Umbilical cord (tissue), 2 donors: ENCODE measurements around the gene FASLG. TPM values are rescaled to one million over a fixed set of nuclear protein-coding genes. Genes with fewer than 3 reads are reported as not detected.
"Not testable (repeated sequence)": the region's sequence is repeated elsewhere in the genome, so short reads cannot be mapped to it uniquely, and the experiment has no call there.

Experiments
- DNase-seq: peaks from one replicate; pipeline ENCODE4 v3.0.0-alpha.2; 2015; ENCODE audit warnings: low spot score
- total RNA-seq: library from RNA; depleted of rRNA; stranded (reverse); fragments of >200 nt; gene quantifications from one replicate; pipeline ENCODE4 v1.2.3, GENCODE V29; 2014; ENCODE audit warnings: low replicate concordance; ENCODE audit not compliant: insufficient read depth

The FASLG gene, protein sequence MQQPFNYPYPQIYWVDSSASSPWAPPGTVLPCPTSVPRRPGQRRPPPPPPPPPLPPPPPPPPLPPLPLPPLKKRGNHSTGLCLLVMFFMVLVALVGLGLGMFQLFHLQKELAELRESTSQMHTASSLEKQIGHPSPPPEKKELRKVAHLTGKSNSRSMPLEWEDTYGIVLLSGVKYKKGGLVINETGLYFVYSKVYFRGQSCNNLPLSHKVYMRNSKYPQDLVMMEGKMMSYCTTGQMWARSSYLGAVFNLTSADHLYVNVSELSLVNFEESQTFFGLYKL
- 1.4 TPM for total RNA-seq

DNA sequence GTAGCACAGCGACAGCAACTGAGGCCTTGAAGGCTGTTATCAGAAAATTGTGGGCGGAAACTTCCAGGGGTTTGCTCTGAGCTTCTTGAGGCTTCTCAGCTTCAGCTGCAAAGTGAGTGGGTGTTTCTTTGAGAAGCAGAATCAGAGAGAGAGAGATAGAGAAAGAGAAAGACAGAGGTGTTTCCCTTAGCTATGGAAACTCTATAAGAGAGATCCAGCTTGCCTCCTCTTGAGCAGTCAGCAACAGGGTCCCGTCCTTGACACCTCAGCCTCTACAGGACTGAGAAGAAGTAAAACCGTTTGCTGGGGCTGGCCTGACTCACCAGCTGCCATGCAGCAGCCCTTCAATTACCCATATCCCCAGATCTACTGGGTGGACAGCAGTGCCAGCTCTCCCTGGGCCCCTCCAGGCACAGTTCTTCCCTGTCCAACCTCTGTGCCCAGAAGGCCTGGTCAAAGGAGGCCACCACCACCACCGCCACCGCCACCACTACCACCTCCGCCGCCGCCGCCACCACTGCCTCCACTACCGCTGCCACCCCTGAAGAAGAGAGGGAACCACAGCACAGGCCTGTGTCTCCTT, at the start of gene FASLG:
TSS of gene FASLG (plus strand) at position 233 of the 583 bp plus-strand sequence. CDS start at position 332, 99 bp downstream.
- DNase-seq = no peak

DNA sequence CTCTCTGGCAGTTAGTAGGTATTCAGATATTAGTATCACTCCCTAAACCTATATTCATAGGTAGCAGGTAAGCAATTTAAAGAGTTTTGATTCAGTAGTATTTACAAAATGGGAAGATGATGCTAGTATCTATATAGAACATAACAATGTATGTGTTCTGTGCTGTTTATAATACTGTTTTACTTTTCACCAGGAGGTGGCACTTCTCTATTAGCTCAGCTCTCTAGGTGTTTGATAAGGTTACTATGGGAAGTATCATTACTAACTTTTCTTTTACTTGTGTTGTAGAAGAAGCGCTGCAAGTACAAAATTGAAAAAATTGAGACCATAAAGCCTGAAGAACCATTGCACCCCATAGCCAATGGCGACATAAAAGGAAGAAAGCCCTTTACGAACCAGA, 49.4 kb upstream of the FASLG start:
- DNase-seq = no peak

DNA sequence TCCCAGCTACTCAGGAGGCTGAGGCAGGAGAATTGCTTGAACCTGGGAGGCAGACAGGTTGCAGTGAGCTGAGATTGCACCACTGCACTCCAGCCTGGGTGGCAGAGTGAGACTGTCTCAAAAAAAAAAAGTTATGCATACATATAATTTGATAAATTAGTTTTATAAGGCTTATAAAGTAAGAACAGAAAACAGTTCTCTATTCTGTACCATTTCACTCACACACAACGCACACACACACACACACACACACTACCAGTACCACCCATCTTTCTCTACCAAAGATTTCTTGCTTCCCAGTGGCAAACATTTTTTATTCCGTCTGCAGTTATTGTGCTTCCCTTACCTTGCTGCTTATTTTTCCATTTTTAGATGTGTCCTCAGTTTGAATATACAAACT, 46.4 kb upstream of the FASLG start:
- no peak for DNase-seq

DNA sequence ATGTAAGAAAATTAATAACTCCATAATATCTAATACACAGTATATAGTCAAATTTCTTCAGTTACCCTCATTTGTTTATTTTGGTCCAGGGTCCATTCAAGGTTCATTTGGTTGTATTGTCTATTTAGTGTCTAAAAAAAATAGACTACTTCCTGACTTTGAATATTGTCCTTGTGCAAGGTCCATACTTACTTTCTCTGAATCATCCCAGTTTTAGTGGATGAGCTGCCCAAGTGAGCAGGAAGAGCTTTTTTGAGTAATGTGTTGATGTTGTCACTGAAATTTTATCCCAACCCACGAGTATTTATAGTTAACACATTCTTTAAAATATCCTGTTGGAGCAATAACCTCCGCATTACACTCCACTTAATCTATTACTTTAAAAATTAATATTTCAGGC, 45.6 kb upstream of the FASLG start:
- no peak for DNase-seq

DNA sequence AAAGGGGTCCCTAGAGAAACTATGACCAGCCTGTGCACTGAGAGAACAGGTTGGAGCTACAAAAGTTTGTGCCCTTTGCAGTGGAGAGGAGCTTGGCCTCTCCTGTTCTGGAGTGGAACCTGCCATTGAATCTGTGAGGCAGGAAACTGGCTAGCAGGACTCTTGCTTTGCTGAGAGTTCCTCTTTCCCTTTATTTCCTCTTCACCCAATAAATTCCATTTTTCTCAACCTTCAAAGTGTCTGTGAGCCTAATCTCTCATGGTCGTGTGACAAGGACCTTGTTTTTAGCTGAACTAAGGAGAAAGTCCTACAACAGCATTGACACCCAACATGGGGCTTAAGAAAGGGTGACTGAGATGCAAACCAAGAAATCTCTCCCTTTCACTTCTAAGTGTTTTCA, 42.7 kb upstream of the FASLG start:
- DNase-seq = no peak

DNA sequence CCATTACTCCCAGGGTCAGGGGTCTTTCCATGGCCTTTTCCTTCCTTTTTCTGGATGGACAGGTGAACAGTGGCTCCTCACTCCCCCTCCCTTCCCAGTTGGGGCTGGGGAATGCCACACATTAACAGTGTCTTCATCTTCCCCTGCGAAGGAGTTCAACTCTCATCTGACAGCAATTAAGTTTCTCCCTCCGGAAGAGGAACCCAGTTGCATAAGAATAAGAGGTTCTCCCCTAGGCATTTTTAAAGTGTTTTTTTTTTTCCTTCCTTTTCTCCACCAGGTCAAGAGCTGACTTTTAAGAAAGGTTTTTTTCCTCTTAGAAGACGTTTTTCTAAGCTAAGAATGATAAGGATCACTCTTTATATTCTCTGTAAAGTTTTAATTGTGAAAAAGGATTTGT, 42.3 kb upstream of the FASLG start:
- DNase-seq = no peak

DNA sequence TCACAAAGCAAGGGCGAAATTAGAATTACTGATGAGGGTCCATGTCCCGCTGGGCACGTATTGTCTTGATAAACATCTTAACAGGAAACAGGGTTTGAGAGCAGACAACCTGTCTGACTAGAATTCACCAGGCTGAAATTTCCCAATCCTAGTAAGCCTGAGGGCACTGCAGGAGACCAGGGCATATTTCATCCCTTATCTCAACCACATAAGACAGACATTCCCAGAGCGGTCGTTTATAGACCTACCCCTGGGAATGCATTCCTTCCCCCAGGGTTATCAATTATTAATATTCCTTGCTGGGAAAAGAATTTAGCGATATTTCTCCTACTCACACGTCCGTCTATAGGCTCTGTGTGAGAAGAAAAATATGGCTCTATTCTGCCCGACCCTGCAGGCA, 38.3 kb upstream of the FASLG start:
- DNase-seq = not testable (repeated sequence)

DNA sequence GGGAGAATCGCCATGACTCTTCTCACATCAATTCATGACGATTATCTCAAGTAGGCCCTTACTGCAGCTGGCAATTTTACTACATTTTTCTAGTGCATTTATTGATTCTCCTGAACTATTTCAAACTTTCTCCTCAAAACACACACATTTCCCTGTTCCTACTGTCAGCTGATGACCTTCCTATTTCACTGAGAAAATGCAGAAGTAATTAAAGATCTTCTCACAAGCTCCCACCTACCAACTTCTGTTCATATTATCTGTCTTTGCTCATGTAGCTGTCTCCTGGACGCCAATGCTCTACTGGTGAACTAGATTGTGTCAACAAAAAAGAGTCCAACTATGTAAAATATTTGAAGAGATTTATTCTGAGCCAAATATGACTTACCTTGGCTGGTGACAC, 36.4 kb upstream of the FASLG start:
- DNase-seq = no peak

DNA sequence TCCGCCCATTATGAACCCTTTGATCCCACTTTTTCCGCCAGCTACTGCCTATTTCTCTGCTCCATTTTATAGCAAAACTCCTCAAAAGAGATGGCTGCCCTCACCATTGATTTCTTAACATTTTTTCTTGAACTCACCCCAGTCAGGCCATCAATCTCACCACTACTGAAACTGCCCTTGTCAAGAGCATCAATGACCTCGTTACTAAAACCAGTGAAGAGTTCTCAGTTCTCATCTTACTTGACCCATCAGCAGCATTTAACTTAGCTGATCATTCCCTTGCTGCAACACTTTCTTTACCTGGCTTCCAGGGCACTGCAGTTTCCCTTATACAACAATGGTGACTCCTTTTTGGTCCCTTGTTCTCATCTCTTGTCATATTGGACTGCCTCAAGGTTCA, 35.2 kb upstream of the FASLG start:
- DNase-seq = no peak

DNA sequence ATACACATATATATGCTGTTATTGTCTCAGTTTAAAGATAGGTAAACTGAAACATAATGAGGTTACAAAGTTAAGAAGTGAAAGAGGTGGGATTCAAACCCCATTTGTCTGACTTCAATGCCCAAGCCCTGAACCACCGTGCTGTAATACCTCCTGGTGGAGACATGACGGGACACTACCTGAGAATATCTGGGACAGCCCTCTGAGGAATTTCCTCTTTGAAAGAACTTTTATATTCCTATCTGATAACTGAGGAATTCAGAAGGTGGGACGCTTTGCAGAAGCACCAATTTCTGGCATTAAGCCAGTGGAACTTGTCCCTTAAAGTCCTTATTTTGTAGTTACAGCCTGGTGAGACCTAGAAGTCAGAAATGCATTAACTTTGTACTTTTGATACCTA, 32.1 kb upstream of the FASLG start:
- DNase-seq = no peak

DNA sequence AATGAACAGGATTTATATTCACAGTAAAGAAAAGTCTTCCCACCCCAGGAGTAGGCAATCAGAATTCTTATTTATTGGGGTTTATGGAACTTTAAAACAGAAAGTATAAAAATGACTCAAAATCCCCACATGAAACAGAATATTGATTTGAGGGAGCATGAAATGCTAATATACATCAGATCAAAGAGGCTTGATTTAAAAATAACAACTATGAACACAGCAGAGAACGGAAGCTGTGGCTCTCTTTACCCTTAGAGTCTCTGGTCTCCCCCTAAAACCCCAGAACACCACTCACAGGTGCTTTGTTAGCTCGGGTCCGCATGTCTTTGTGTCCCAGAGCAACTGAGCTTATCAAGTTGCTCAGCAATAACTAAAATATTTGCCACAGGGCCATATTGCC, 31.2 kb upstream of the FASLG start:
- no peak for DNase-seq

DNA sequence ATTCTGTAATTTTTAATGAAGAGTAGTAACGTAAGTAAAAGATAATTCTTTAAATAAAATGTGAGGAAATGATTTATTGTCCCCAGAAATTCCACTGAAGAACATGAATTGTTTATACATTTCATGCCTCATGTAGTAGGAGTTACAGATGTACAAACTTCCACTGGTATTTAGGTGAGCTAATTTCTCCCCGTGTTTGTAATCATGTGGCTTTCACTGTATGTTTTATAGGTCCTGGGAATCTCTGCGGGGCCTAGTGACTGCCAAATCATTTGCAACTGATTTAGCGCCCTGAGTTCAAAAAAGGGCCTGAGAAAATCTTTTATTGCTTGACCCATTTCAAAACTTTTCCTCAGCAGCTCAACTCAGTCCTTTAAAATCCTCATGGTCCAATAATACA, 30.5 kb upstream of the FASLG start:
- DNase-seq = no peak

DNA sequence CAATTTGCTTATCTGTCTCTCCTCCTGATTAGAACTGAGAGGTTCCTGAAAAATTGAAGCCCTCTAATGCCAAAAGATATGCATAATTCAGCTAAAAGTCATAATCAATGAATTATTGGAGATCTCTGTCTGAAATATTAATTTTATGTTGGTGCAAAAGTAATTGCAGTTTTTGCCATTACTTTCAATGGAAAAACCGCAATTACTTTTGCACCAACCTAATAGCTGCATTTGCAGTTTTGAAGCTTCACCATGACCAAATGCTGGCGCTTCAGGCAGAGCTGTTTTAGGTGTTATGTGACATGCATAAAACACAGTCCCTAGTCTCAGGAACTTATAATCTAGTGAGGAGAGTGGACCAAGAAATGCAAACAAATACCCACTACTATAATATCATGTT, 29.7 kb upstream of the FASLG start:
- no peak for DNase-seq

DNA sequence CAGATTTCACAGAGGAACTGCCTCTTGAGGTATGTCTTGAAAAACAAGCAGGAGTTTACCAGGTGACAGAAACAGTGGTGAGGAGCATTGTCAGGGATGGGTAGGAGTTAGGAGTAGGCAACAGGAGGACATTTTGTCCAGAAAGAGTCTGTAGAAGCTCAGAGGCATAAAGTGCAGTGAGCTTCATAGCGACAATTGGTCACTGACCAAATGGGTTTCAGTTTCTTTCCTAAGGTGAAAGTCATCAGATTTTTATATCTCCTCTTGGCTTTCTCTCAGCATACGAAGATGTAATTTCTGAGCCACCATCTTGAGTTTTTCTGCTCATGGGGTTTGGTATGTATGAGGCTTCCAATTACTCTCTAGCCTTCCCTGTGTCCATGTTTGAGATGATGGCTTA, 29.3 kb upstream of the FASLG start:
- DNase-seq = no peak

DNA sequence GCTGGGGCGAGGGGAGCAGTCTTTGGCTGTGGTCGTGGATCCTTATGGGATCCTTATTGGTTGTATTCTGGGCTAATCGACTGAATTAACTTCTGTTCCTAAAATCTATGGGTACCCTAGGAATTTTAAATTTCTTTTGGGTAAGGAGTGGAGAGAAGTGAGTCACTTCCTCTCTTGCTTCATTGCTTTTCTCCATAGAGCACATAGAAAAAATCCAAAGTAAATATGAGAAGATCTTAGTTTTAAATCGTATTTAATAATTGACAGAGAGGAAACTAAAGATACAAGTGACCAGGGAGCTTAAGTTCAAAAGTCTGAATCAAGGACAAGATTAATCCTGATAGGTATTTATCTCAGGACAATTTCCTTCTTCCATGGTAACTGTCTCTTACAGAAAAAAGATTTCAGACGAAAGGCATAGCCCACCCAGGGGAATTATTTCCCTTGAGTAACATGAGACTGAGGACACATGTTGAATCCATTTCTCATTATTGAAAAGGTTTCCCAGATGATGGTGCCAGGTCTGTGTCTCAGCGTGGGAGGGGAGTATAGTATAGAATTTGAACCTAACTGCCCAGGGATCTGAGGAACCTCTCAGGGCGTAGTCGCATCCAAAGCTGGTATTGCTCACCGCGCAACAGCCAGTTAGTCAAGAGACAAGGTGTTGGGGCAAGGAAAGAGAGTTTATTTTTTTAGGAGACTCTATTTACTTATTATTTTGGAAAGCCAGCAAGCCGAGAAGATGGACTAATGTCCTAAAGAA, 28.7 kb upstream of the FASLG start:
- no peak for DNase-seq

DNA sequence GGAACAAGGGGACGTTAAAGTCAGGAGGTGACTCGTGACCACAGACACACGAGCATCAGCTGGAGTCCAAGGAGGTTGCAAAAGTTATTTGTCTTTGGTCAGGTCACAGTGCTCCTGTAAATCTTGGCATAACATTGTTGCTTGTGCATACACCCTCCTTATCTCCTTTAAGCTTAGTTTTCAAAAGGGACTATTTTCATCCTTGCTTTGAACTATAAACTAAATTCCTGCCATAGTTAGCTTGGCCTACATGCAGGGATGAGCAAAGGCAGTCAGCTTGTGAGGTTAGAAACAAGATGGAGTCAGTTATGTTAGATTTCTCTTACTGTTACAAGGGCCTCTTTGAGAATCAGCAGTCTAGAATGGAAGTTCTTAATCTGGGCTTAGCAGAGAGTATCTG, 28.0 kb upstream of the FASLG start:
- DNase-seq = no peak

DNA sequence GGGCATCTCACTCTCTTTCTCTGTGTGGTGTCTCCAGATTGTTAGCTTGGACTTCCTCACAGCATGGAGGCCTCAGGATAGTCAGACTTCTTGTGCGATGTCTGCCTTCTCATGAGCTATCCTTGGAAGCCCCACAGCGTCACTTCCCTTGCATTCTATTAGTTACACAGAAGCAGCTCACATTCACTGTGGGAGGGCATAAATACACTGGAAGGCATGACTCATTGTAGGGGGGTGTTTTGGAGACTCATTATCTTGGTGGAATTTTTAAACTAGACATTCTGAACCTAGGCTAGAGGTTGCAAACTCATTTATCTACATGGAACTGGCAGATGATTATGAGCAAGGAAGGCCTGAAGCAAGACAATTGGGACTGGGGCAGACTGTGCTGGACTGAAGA, 21.4 kb upstream of the FASLG start:
- no peak for DNase-seq

DNA sequence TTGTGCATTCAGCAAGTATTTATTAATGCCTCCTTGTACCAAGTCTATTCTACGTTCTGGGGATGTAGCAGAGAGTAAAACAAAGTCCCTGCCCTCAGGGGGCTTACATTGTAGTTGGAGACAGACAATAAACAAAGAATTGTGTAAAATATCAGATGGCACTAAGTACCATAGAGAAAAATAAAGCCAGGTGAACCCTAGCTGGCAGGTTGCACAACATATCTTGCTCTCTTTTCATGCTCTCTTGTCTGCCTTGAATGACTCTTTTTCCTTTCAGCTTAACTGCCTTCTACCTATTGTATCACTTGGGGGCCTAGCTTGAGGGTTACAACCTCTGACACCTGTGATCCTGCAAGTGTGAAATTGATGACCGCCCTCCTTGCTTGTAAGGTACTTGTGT, 20.7 kb upstream of the FASLG start:
- no peak for DNase-seq

DNA sequence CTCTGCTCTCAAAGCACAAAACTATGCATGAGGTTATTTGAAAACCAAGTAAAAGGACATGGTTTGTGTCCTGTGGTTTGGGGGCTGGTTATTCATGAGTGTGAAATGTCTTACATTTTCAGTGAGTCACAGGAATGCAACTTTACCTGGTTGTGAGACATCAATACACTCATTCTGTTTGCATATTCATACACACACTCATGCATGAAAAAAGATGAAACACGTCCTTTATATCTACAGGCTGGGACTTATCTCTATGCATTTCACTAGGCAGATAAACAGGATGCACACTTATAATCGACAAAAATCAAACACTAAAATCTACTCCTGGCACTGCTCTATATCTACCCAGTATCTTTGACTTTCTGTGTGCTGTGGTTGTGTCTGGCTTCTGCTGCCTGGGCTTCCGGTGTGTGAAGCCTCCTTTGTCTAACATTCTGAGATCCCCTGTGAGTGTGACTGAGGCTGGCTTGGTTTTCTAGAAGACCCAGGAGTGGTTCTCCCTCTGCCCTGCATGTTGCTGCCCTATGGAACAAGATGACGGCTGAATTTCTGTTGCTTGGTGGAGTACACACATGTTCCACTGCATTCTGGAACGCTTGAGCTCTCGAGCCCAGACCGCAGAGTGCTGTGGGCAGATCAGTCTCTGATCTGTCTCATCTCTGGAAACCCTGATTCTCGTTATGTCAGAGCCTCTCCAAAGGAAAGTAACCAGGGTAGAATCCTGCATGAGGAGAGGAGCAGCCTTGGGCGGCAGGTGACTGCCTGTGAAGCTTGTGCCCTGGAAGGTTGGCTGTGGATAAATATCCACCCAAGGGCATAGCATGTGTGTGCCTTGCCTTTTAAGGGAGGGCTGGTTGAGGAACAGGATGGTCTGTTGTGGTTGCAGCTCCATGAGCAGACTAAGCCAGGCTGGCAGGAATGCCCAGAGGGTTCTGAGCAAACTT, 19.7 kb upstream of the FASLG start:
- DNase-seq = peak; percentile 32

DNA sequence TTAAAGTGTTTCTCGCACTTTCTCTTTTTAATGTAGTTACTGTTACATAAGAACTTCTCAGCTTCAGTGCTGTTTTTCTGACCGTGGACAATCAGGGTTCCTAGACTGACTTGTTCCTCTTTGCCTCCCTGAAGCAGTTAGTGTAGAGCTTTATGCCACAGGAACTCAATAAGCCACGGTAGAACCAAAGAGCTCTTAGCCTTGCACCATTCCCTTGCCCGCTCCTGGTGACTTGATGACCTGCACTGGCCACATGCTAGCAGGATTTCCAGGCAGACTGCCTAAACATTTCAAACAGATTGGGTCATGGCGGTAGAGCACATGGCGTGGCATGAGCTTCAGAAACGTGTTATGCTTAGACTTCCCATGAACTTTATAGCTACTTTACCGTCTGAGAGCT, 18.8 kb upstream of the FASLG start:
- no peak for DNase-seq

DNA sequence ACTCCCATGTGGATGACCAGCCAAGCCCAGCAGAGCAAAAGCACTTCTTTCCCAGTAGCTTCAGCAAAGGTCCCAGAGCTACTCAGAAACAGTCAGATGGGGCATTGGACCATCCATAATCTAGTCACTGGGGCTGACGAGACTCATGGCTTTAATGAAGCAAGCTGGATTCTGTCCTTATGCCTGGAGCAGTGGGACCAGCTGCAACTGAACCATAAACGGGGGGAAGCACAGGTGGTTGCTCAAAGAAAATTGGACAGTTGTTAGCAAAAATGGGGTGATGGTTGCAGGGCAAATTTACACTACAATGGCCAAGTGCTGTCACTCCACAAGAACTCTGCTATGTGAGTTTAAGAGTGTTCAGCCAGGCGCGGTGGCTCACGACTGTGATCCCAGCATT, 17.4 kb upstream of the FASLG start:
- DNase-seq = no peak

DNA sequence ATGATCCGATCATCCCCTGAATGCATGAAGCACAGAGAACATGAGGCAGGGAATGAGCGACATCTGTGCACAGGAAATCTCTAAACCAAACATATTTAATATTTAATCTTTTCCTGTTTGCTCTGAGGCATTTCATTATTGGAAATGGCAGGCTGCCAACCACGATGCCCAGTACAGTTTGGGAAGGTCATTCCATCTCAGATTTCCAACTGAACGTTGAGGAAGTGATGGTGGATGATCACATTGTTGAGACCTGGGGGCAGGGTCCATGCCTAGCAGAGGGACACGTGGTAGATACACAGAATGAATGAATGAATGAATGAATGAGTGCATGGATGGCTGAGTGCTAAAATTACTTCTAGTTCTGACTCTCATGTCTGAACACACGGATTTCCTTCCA, 15.9 kb upstream of the FASLG start:
- DNase-seq = no peak
